GM23338 (cell line): Measurements from ENCODE around the gene LRRC3C. TPM values are rescaled to one million over a fixed set of nuclear protein-coding genes. Genes with fewer than 3 reads are reported as not detected.

Source experiments
- ATAC-seq: fragments of 200-7000 bp; cut with Tn5 transposase; 3 replicates; pipeline ENCODE4 v1.9.1; 2020
- DNase-seq: peaks from one replicate; pipeline ENCODE4 v3.0.0-alpha.2; 2015; ENCODE audit warnings: low spot score
- H2AFZ ChIP-seq: fragments of 200-600 bp; sonication (generic); 2 replicates; pipeline ENCODE4 v1.8.0; 2016; ENCODE audit warnings: antibody characterized with exemption, mild to moderate bottlenecking, moderate library complexity
- H3F3A ChIP-seq: fragments of 200-600 bp; sonication (generic); replicated peaks from 2 replicates; pipeline ENCODE4 v1.8.0; 2017; ENCODE audit warnings: antibody characterized with exemption, mixed run types, low read depth
- H3K27ac ChIP-seq: fragments of 200-600 bp; sonication (generic); 2 replicates; pipeline ENCODE4 v1.6.1; 2016; ENCODE audit warnings: low read depth
- H3K27me3 ChIP-seq: fragments of 200-600 bp; sonication (generic); 2 replicates; pipeline ENCODE4 v1.8.0; 2016; ENCODE audit warnings: mild to moderate bottlenecking, mixed run types, moderate library complexity; ENCODE audit not compliant: insufficient read depth
- H3K36me3 ChIP-seq: fragments of 200-600 bp; sonication (generic); 2 replicates; pipeline ENCODE4 v1.8.0; 2016; ENCODE audit warnings: mild to moderate bottlenecking; ENCODE audit not compliant: insufficient read depth
- H3K4me1 ChIP-seq: fragments of 200-600 bp; sonication (generic); 2 replicates; pipeline ENCODE4 v1.8.0; 2016; ENCODE audit warnings: mild to moderate bottlenecking, moderate library complexity; ENCODE audit not compliant: insufficient read depth
- H3K4me2 ChIP-seq: fragments of 200-600 bp; sonication (generic); 2 replicates; pipeline ENCODE4 v1.7.1; 2017; ENCODE audit warnings: mixed run types
- H3K4me3 ChIP-seq: fragments of 200-600 bp; sonication (generic); 2 replicates; pipeline ENCODE4 v1.6.1; 2016; ENCODE audit warnings: mixed run types
- H3K79me2 ChIP-seq: fragments of 200-600 bp; sonication (generic); replicated peaks from 2 replicates; pipeline ENCODE4 v1.8.0; 2017; ENCODE audit warnings: mild to moderate bottlenecking; ENCODE audit not compliant: insufficient read depth
- H3K9me2 ChIP-seq: fragments of 200-600 bp; sonication (generic); 2 replicates; pipeline ENCODE4 v1.8.0; 2017; ENCODE audit not compliant: insufficient read depth
- H4K20me1 ChIP-seq: fragments of 200-600 bp; sonication (generic); replicated peaks from 2 replicates; pipeline ENCODE4 v1.8.0; 2017; ENCODE audit warnings: mild to moderate bottlenecking; ENCODE audit not compliant: insufficient read depth
- H3K27ac Mint-ChIP-seq: 2 replicates; pipeline ENCODE4 v1.8.0; 2020; ENCODE audit warnings: inconsistent platforms, mild to moderate bottlenecking, moderate library complexity, mixed read lengths
- H3K27me3 Mint-ChIP-seq: 3 replicates; pipeline ENCODE4 v1.8.0; 2022; ENCODE audit warnings: low read depth, mild to moderate bottlenecking, moderate library complexity, mixed read lengths, inconsistent platforms; ENCODE audit not compliant: insufficient read depth, poor library complexity
- H3K36me3 Mint-ChIP-seq: 3 replicates; pipeline ENCODE4 v1.8.0; 2021; ENCODE audit warnings: low read depth, mild to moderate bottlenecking, inconsistent platforms, moderate library complexity, mixed read lengths
- H3K4me1 Mint-ChIP-seq: 3 replicates; pipeline ENCODE4 v1.8.0; 2020; ENCODE audit warnings: mild to moderate bottlenecking, inconsistent platforms, mixed read lengths
- H3K4me3 Mint-ChIP-seq: 3 replicates; pipeline ENCODE4 v1.8.0; 2021; ENCODE audit warnings: moderate library complexity, mild to moderate bottlenecking, inconsistent platforms, mixed read lengths
- H3K9me3 Mint-ChIP-seq: 3 replicates; pipeline ENCODE4 v1.8.0; 2020; ENCODE audit warnings: moderate library complexity, mild to moderate bottlenecking, inconsistent platforms, mixed read lengths
- JUNB ChIP-seq: IDR thresholded peaks from one replicate; pipeline ENCODE4 v1.6.1; 2016; ENCODE audit warnings: antibody characterized with exemption; ENCODE audit not compliant: unreplicated experiment
- ZNF114 ChIP-seq: fragments of 250-450 bp; sonication (Bioruptor Pico); IDR thresholded peaks from 2 replicates; pipeline ENCODE4 v1.5.0; 2020; ENCODE audit warnings: mild to moderate bottlenecking, moderate library complexity
- polyA plus RNA-seq: library from polyadenylated mRNA; unstranded; fragments of >200 nt; fragmentation: Nextera tagmentation; extraction: Ambion mirVana; gene quantifications from 2 replicates; pipeline ENCODE4 v1.2.1, GENCODE V29; 2016
- total RNA-seq: library from RNA; depleted of rRNA; stranded (reverse); fragments of >200 nt; shearing (Covaris generic); gene quantifications from 2 replicates; pipeline ENCODE4 v1.2.3, GENCODE V29; 2014
- TF ChIP-seq, protein P1 (sequence below), 2 experiments: fragments of 200-600 bp in 1 of 2; sonication (generic) in 1 of 2; conservative IDR thresholded peaks; 2 replicates each; pipeline versions ENCODE4 v1.5.1 to v1.6.1; 2016 to 2017; ENCODE audit warnings: antibody characterized with exemption in 2 of 2, low read depth in 2 of 2, mild to moderate bottlenecking in 2 of 2, moderate library complexity in 1 of 2

Gene LRRC3C
- total and polyA plus RNA-seq, 2 experiments from 2014 or later = 0.24 TPM; not detected in 1

DNA sequence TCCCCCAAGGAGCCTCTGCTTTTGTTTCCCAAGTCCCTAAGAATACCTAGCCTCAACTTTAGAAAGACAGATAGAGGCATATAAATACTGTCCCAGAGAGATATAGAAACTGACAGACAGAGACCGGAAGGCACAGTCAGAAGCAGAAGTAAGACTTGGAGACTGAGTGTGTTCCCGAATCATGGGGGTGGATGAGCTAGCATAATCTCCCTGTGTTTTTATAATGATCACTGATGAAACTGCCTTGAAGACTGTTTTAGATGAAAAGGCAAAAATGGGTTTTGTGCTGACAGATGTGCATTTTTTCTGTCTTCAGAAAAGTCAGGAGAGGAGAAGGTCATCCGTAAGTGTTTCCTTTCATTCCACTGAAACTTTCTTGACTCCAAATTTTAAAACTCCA lies 44.7 kb downstream of the LRRC3C start:
- Histone ChIP-seq H3F3A (no peaks in the 10 kb centered on the region), H3K4me2 (no peak overlapping the region), H3K27ac (no peak overlapping the region), H2AFZ (0 out of 2 replicates have a peak overlapping the region, but pooled peaks have one; percentile 28), H4K20me1 (no peaks in the 10 kb centered on the region), H3K36me3 (no peaks in the 10 kb centered on the region), H3K4me3 (no peak overlapping the region), H3K27me3 (no peaks in the 10 kb centered on the region; the same call in 1 of the 2 replicates), H3K79me2 (no peaks in the 10 kb centered on the region), H3K9me2 (no peaks in the 10 kb centered on the region), H3K4me1 (no peaks in the 10 kb centered on the region)
- Mint-ChIP-seq H3K4me1 (no peaks in the 10 kb centered on the region; the same call in 2 of the 3 replicates), H3K36me3 (no peaks in the 10 kb centered on the region), H3K27me3 (peaks cover 10% of the 10 kb centered on the region), H3K4me3 (no peak overlapping the region; the same call in 2 of the 3 replicates), H3K9me3 (no peaks in the 10 kb centered on the region), H3K27ac (no peak overlapping the region)
- DNase-seq (no peak), ATAC-seq (no peak)
- no peak for TF ChIP-seq ZNF114 (CRISPR knock-in tag)

DNA sequence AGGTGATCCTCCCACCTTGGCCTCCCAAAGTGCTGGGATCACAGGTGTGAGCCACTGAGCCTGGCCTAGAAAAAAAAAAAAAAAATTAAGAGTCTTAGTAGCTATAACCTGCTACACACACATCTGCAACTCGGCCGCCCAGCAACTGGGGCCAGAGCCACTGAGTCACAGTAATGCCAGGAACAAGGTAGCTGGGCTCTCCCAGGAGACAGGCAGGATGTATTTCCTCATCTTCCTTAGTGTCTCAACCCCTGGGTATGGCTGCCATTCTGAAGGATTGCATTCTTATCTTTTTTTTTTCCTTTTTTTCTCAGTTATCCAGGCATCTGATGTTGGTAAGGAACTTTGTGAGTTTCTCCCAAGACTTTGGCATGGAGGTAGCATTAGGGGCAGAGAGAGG lies 46.0 kb downstream of the LRRC3C start:
- no peaks in the 10 kb centered on the region for H3K4me1 ChIP-seq
- H3K27ac ChIP-seq = no peak overlapping the region
- TF ChIP-seq JUNB = no peak
- H3K4me2 ChIP-seq = no peak overlapping the region
- no peaks in the 10 kb centered on the region for H3K36me3 Mint-ChIP-seq
- H3K36me3 ChIP-seq = no peaks in the 10 kb centered on the region
- no peak overlapping the region for H3K4me3 Mint-ChIP-seq
- H3K9me3 Mint-ChIP-seq = no peaks in the 10 kb centered on the region
- 0 out of 2 replicates have a peak overlapping the region, but pooled peaks have one; percentile 14 for H2AFZ ChIP-seq
- no peaks in the 10 kb centered on the region for H3F3A ChIP-seq
- no peak for ATAC-seq
- no peaks in the 10 kb centered on the region for H4K20me1 ChIP-seq
- no peaks in the 10 kb centered on the region; the same call in 1 of the 2 replicates for H3K27me3 ChIP-seq
- H3K4me3 ChIP-seq = no peak overlapping the region
- H3K27me3 Mint-ChIP-seq = peaks cover 9% of the 10 kb centered on the region
- H3K27ac Mint-ChIP-seq = no peak overlapping the region
- no peak for DNase-seq
- no peaks in the 10 kb centered on the region for H3K9me2 ChIP-seq
- no peaks in the 10 kb centered on the region for H3K79me2 ChIP-seq
- H3K4me1 Mint-ChIP-seq = no peaks in the 10 kb centered on the region; the same call in 2 of the 3 replicates

DNA sequence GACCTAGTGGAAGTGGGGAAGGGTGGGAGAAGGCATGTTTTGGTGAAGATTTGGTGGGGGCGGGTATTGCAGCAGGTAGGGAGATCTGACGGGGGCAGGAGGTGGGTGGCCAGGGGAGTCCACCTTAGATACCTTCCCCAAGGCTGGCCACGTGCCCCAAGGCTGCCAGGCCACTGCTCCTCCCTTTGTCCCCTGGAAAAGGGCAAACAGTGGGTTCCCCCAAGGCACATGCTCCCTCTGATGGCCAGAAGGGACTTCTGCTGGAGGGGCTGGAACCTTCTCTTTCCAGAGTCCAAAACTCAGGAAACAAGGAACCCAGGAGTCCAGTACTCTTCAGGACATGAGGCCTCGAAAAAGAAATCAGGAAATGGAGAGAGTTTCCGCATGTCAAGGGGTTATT lies 46.9 kb downstream of the LRRC3C start:
- no peak for TF ChIP-seq ZNF114 (CRISPR knock-in tag)
- TF ChIP-seq, protein P1, sequence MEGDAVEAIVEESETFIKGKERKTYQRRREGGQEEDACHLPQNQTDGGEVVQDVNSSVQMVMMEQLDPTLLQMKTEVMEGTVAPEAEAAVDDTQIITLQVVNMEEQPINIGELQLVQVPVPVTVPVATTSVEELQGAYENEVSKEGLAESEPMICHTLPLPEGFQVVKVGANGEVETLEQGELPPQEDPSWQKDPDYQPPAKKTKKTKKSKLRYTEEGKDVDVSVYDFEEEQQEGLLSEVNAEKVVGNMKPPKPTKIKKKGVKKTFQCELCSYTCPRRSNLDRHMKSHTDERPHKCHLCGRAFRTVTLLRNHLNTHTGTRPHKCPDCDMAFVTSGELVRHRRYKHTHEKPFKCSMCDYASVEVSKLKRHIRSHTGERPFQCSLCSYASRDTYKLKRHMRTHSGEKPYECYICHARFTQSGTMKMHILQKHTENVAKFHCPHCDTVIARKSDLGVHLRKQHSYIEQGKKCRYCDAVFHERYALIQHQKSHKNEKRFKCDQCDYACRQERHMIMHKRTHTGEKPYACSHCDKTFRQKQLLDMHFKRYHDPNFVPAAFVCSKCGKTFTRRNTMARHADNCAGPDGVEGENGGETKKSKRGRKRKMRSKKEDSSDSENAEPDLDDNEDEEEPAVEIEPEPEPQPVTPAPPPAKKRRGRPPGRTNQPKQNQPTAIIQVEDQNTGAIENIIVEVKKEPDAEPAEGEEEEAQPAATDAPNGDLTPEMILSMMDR (conservative IDR thresholded peaks at IDR 0.05; ENCODE audit: low read depth in 2 of 2) = peak; percentile 19 to 59
- Histone ChIP-seq H3K36me3 (no peaks in the 10 kb centered on the region), H4K20me1 (no peaks in the 10 kb centered on the region), H3K79me2 (no peaks in the 10 kb centered on the region), H3K27ac (no peak overlapping the region), H2AFZ (peak overlapping the region; percentile 14; the same call in 1 of the 2 replicates), H3K4me3 (no peak overlapping the region), H3K4me2 (no peak overlapping the region), H3K9me2 (no peaks in the 10 kb centered on the region), H3F3A (0 out of 2 replicates have a peak, but pooled peaks cover 5% of the 10 kb centered on the region), H3K27me3 (no peaks in the 10 kb centered on the region; the same call in 1 of the 2 replicates), H3K4me1 (peaks cover 6% of the 10 kb centered on the region)
- DNase-seq (no peak), ATAC-seq (peak; percentile 52)
- Mint-ChIP-seq H3K9me3 (no peaks in the 10 kb centered on the region), H3K27me3 (peaks cover 9% of the 10 kb centered on the region), H3K4me1 (peaks cover 6% of the 10 kb centered on the region), H3K36me3 (no peaks in the 10 kb centered on the region), H3K4me3 (no peak overlapping the region), H3K27ac (no peak overlapping the region)
